Muscle layer of duodenum (tissue), 2 donors: ENCODE data around the gene STIP1.

ENCODE experiments used
- H3K27ac ChIP-seq: one replicate; pipeline ENCODE4 v1.7.0; 2013; ENCODE audit warnings: mild to moderate bottlenecking, low read length
- H3K27me3 ChIP-seq: one replicate; pipeline ENCODE4 v1.7.0; 2013; ENCODE audit warnings: low read depth, mild to moderate bottlenecking, control low read depth, low read length
- H3K36me3 ChIP-seq, 2 donors: one replicate each; pipeline ENCODE4 v1.7.0; 2013; ENCODE audit warnings: low read length in 2 of 2, control low read depth in 1 of 2, mild to moderate bottlenecking in 1 of 2; ENCODE audit not compliant: insufficient read depth in 2 of 2, control insufficient read depth in 1 of 2
- H3K4me1 ChIP-seq, 2 donors: one replicate each; pipeline ENCODE4 v1.7.0; 2013; ENCODE audit warnings: low read length in 2 of 2, mild to moderate bottlenecking in 2 of 2, control low read depth in 1 of 2, moderate library complexity in 1 of 2; ENCODE audit not compliant: insufficient read depth in 2 of 2, control insufficient read depth in 1 of 2
- H3K4me3 ChIP-seq, 2 donors: one replicate each; pipeline ENCODE4 v1.7.0; 2013; ENCODE audit warnings: low read length in 2 of 2, low read depth in 1 of 2, mild to moderate bottlenecking in 1 of 2
- H3K9me3 ChIP-seq, 2 donors: one replicate each; pipeline ENCODE4 v1.7.0; 2013; ENCODE audit warnings: low read length in 2 of 2, control low read depth in 1 of 2, mild to moderate bottlenecking in 1 of 2; ENCODE audit not compliant: control insufficient read depth in 1 of 2
- donor health status: healthy.

Gene STIP1

GRCh38 chr11:64185693-64186491 is at the start of gene STIP1:
Gene STIP1, plus strand, starts transcription at chr11:64186171. Its CDS starts 91 bp downstream, at chr11:64186262.
- Histone ChIP-seq H3K9me3 (no peaks in the 10 kb centered on the region), H3K4me1 (peaks cover 17 to 40% of the 10 kb centered on the region in 2 donors), H3K4me3 (peak within 1 kb of the TSS; percentile 74 to 78), H3K27me3 (no peaks in the 10 kb centered on the region), H3K27ac (peak within 1 kb of the TSS; percentile 91), H3K36me3 (no peaks in the 10 kb centered on the region)

DNA sequence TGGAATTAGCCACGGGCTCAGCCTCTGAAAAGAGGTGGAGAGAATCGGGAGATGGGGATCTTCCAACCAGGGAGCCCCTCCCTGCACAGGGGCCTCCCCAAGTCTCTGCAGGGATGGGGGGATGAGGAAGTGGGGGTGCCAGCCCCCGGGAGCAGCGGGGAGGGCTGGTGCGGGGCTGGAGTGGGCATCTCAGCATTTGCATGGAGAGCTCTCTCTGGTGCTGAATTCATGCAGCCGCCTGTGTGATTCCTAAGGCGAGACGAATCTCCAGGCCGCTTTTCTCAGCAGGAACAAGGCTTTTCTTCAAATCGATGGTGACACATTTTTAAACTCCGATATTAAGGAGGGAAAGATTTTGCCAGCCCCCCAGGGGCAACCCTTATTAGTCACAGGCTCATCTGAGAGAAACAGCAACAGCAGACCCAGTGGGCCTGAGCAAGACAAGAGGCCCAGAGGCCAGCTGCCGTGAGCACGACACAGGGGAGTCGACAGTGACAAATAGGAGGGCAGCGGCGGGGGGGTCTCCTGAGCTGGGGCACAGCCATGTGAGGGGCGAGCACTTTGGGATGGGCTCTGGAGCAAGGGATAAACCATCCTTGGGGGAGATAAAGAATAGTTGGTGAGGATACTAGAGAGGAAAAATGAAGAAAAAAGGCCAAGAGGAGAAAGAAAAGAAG is 49.1 kb upstream of the STIP1 start:
- Histone ChIP-seq H3K9me3 (no peaks in the 10 kb centered on the region), H3K27me3 (no peaks in the 10 kb centered on the region), H3K4me3 (no peak overlapping the region), H3K4me1 (peaks cover 0 to 19% of the 10 kb centered on the region in 2 donors), H3K27ac (no peak overlapping the region), H3K36me3 (no peaks in the 10 kb centered on the region)

GRCh38 chr11:64138398-64138797 is 47.6 kb upstream of the STIP1 start:
- H3K9me3 ChIP-seq, result no peaks in the 10 kb centered on the region
- H3K27me3 ChIP-seq, result no peaks in the 10 kb centered on the region
- no peak overlapping the region for H3K4me3 ChIP-seq
- peaks cover 0 to 10% of the 10 kb centered on the region in 2 donors for H3K4me1 ChIP-seq
- H3K27ac ChIP-seq, result no peak overlapping the region
- no peaks in the 10 kb centered on the region for H3K36me3 ChIP-seq

GRCh38 chr11:64139049-64139448 is 46.9 kb upstream of the STIP1 start:
- Histone ChIP-seq H3K4me3 (no peak overlapping the region), H3K9me3 (no peaks in the 10 kb centered on the region), H3K27ac (no peak overlapping the region), H3K4me1 (peaks cover 0 to 10% of the 10 kb centered on the region in 2 donors), H3K27me3 (no peaks in the 10 kb centered on the region), H3K36me3 (no peaks in the 10 kb centered on the region)

DNA sequence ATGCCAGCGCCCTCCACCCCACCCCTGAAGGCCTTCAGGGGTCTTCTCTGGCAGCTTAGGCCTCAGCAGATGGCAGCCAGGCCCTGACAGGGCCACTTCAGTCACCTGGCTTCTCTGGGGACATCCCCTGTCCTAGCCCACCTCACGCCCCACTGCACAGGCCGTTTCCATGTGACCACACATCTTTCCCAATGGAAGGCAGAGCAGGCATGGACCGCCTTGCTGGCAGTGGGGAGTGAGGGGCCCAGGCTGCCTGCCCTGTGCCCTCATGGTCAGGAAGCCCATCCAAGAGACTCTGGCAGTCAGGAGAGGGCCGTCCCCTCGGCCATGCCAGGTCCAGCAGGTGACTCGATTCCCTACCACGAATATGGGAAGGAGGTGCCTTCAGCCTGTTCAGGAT is 45.9 kb upstream of the STIP1 start:
- H3K4me3 ChIP-seq, result no peak overlapping the region
- no peaks in the 10 kb centered on the region for H3K27me3 ChIP-seq
- H3K27ac ChIP-seq, result no peak overlapping the region
- H3K36me3 ChIP-seq, result no peaks in the 10 kb centered on the region
- H3K9me3 ChIP-seq, result no peaks in the 10 kb centered on the region
- H3K4me1 ChIP-seq, result peaks cover 0 to 10% of the 10 kb centered on the region in 2 donors

GRCh38 chr11:64141081-64141783 is 44.7 kb upstream of the STIP1 start:
- H3K9me3 ChIP-seq, result no peaks in the 10 kb centered on the region
- H3K36me3 ChIP-seq, result no peaks in the 10 kb centered on the region
- H3K4me3 ChIP-seq, result no peak overlapping the region
- no peak overlapping the region for H3K27ac ChIP-seq
- no peaks in the 10 kb centered on the region for H3K27me3 ChIP-seq
- H3K4me1 ChIP-seq, result peaks cover 0 to 10% of the 10 kb centered on the region in 2 donors

- no peaks in the 10 kb centered on the region for H3K27me3 ChIP-seq
- H3K4me1 ChIP-seq, result peaks cover 0 to 27% of the 10 kb centered on the region in 2 donors
- H3K4me3 ChIP-seq, result no peak overlapping the region
- H3K9me3 ChIP-seq, result no peaks in the 10 kb centered on the region
- H3K27ac ChIP-seq, result no peak overlapping the region
- H3K36me3 ChIP-seq, result no peaks in the 10 kb centered on the region
Measured at GRCh38 chr11:64144587-64145472, 41.1 kb upstream of the STIP1 start.

DNA sequence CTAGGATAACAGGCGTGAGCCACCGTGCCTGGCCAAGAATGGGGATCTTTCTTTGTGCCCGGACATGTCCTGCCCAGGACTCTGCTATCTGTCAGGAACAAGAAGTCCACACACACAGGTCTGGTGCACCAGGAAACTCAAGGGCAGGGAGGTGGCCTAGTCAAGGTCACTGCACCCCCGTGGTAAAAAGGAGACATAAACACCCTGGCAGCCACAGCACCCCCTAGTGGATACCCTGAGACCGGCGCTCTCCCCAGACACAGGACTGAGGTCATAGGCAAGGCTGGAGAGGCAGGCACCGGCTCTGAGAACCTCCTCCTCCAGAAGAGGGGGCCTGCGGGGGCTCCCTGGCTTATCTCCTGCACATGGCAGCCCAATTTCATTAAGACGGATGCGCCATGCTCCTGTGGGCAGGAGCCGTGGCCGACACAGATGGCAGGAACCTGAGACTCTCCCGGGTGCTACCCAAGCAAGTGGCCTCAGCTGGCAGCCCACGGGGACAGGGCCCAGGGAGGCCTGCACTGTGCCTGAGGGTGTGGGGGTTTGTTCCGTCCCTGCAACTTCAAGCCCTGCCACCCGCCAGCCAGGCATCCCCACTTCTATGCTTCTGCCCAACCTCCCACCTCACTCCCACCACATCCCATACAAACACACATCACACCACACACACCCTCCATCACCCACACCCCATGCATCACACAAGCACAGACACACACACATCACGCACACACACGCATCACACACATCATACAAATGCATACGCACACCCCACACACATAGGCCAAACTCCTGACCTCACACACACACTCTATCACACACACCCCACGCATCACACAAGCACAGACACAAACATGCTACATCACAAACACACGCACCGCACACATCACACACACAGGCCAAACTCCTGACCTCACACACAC is 39.7 kb upstream of the STIP1 start:
- no peak overlapping the region for H3K4me3 ChIP-seq
- no peaks in the 10 kb centered on the region for H3K9me3 ChIP-seq
- H3K27ac ChIP-seq, result no peak overlapping the region
- H3K27me3 ChIP-seq, result no peaks in the 10 kb centered on the region
- H3K36me3 ChIP-seq, result no peaks in the 10 kb centered on the region
- peaks cover 0 to 24% of the 10 kb centered on the region in 2 donors for H3K4me1 ChIP-seq

DNA sequence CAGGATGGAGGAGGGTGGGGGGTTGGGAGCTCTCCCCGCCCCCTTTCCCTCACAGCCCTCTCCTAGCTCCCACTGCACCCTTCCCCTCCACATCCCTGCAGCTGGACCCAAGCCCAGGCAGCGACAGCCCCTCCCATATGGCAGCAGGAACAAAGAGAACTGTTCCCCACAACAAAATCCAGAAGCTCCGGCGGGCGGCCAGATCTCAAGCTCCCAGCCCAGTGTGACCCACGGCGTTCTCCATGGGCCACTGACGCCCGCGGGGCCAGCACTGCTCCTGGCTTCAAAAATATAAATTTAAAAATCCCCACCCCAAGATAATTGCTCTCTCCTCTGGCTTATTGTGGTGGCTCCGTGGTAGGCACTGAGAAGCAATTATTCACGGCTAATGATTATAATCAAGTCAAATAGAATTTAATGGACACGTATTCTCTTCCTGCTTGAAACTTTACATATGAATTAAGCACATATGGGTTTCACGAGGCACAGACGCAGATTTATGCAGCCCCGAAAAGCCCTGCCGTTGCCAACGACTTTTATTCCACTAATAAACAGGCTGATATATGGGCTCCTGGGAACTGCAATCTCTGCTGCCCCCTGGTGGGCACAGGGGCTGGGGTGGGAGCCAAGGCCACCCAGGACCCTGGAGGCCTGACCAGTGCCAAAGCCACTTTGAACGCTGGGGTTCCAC is 37.6 kb upstream of the STIP1 start:
- H3K4me3 ChIP-seq, result peak overlapping the region; percentile 45 to 49
- H3K4me1 ChIP-seq, result peaks cover 0 to 16% of the 10 kb centered on the region in 2 donors
- no peaks in the 10 kb centered on the region for H3K36me3 ChIP-seq
- H3K9me3 ChIP-seq, result no peaks in the 10 kb centered on the region
- no peak overlapping the region for H3K27ac ChIP-seq
- H3K27me3 ChIP-seq, result no peaks in the 10 kb centered on the region
